MM.1S (cell line): ENCODE results near the gene DCP1B.

ENCODE experiments used
- DNase-seq: peaks from one replicate; pipeline ENCODE4 v3.0.0-alpha.2; 2015
- H2AFZ ChIP-seq: fragments of 300-600 bp; sonication (generic); 2 replicates; pipeline ENCODE4 v1.6.0; 2016; ENCODE audit warnings: antibody characterized with exemption, low read length
- H3F3A ChIP-seq: fragments of 300-600 bp; sonication (generic); 2 replicates; pipeline ENCODE4 v1.6.1; 2016; ENCODE audit warnings: mild to moderate bottlenecking, antibody characterized with exemption, low read length, moderate library complexity, mixed read lengths; ENCODE audit not compliant: insufficient read depth
- H3K27ac ChIP-seq: fragments of 300-600 bp; sonication (generic); 2 replicates; pipeline ENCODE4 v1.5.1; 2016; ENCODE audit warnings: mild to moderate bottlenecking, low read length
- H3K27me3 ChIP-seq: fragments of 300-600 bp; sonication (generic); replicated peaks from 2 replicates; pipeline ENCODE4 v1.6.0; 2016; ENCODE audit warnings: low read length; ENCODE audit not compliant: insufficient read depth
- H3K36me3 ChIP-seq: fragments of 300-600 bp; sonication (generic); replicated peaks from 2 replicates; pipeline ENCODE4 v1.6.1; 2016; ENCODE audit warnings: mild to moderate bottlenecking, low read length, mixed read lengths; ENCODE audit not compliant: insufficient read depth
- H3K4me1 ChIP-seq: fragments of 300-600 bp; sonication (generic); 2 replicates; pipeline ENCODE4 v1.6.1; 2016; ENCODE audit warnings: low read length, mixed read lengths
- H3K4me2 ChIP-seq: fragments of 300-600 bp; sonication (generic); 2 replicates; pipeline ENCODE4 v1.6.0; 2016; ENCODE audit warnings: low read depth, low read length
- H3K4me3 ChIP-seq: fragments of 300-600 bp; sonication (generic); 2 replicates; pipeline ENCODE4 v1.5.1; 2016; ENCODE audit warnings: low read length, mixed read lengths
- H3K79me2 ChIP-seq: fragments of 300-600 bp; sonication (generic); 2 replicates; pipeline ENCODE4 v1.6.1; 2016; ENCODE audit warnings: mixed run types, low read length, mixed read lengths
- H3K9ac ChIP-seq: fragments of 300-600 bp; sonication (generic); 2 replicates; pipeline ENCODE4 v1.6.1; 2016; ENCODE audit warnings: low read length, mixed read lengths
- H3K9me2 ChIP-seq: fragments of 300-600 bp; sonication (generic); replicated peaks from 2 replicates; pipeline ENCODE4 v1.6.1; 2016; ENCODE audit warnings: mild to moderate bottlenecking, low read length, mixed read lengths; ENCODE audit not compliant: insufficient read depth
- H3K9me3 ChIP-seq: fragments of 300-600 bp; sonication (generic); replicated peaks from 2 replicates; pipeline ENCODE4 v1.6.1; 2016; ENCODE audit warnings: mild to moderate bottlenecking, low read length, mixed read lengths; ENCODE audit not compliant: insufficient read depth
- H4K20me1 ChIP-seq: fragments of 300-600 bp; sonication (generic); 2 replicates; pipeline ENCODE4 v1.6.1; 2016; ENCODE audit warnings: mild to moderate bottlenecking, low read length, moderate library complexity, mixed read lengths; ENCODE audit not compliant: insufficient read depth
- EZH2 ChIP-seq: fragments of 300-600 bp; sonication (generic); optimal IDR thresholded peaks from 2 replicates; pipeline ENCODE3; 2017; ENCODE audit warnings: low read depth, mild to moderate bottlenecking, antibody characterized with exemption, low read length, mixed read lengths
- EZH2phosphoT487 ChIP-seq: fragments of 300-600 bp; sonication (generic); IDR thresholded peaks from 2 replicates; pipeline ENCODE4 v1.6.1; 2018; ENCODE audit warnings: antibody characterized with exemption, low read length
- TF ChIP-seq, protein P1 (sequence below): fragments of 300-600 bp; sonication (generic); IDR thresholded peaks from 2 replicates; pipeline ENCODE4 v1.5.1; 2016; ENCODE audit warnings: antibody characterized with exemption, low read length, mixed read lengths

Gene DCP1B

GRCh38 chr12:2023365-2023764 is 19.1 kb upstream of the DCP1B start:
- no peaks in the 10 kb centered on the region for H4K20me1 ChIP-seq
- DNase-seq = no peak
- no peaks in the 10 kb centered on the region for H3F3A ChIP-seq
- H3K4me1 ChIP-seq = no peaks in the 10 kb centered on the region
- H3K9me2 ChIP-seq = no peaks in the 10 kb centered on the region
- H3K36me3 ChIP-seq = no peaks in the 10 kb centered on the region
- H3K4me2 ChIP-seq = no peak overlapping the region
- TF ChIP-seq EZH2phosphoT487 = no peak
- TF ChIP-seq, protein P1, sequence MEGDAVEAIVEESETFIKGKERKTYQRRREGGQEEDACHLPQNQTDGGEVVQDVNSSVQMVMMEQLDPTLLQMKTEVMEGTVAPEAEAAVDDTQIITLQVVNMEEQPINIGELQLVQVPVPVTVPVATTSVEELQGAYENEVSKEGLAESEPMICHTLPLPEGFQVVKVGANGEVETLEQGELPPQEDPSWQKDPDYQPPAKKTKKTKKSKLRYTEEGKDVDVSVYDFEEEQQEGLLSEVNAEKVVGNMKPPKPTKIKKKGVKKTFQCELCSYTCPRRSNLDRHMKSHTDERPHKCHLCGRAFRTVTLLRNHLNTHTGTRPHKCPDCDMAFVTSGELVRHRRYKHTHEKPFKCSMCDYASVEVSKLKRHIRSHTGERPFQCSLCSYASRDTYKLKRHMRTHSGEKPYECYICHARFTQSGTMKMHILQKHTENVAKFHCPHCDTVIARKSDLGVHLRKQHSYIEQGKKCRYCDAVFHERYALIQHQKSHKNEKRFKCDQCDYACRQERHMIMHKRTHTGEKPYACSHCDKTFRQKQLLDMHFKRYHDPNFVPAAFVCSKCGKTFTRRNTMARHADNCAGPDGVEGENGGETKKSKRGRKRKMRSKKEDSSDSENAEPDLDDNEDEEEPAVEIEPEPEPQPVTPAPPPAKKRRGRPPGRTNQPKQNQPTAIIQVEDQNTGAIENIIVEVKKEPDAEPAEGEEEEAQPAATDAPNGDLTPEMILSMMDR = no peak
- no peak for TF ChIP-seq EZH2
- H3K4me3 ChIP-seq = no peak overlapping the region
- H3K9ac ChIP-seq = no peak overlapping the region
- H2AFZ ChIP-seq = no peak overlapping the region
- no peaks in the 10 kb centered on the region for H3K79me2 ChIP-seq
- H3K27ac ChIP-seq = no peak overlapping the region
- no peaks in the 10 kb centered on the region for H3K27me3 ChIP-seq
- no peaks in the 10 kb centered on the region for H3K9me3 ChIP-seq

DNA sequence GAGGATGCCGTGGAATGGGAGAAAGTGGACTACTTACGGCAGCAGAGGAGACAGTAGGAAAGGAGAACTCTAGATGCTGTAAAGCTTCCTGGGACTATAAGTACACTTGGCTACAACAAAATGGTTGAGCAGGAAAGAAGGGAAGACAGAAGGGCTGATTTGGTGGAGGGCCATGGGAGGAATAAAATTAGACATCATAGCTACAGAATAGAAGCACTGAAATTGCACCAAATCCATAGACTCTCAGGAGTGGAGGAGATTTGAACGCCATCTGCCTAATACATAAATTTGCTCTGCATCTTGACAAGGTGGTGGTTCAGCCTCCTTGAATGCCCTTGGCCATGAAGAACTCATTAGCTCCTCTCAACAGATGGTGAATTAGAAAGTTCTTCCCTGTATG is 16.3 kb upstream of the DCP1B start:
- Histone ChIP-seq H4K20me1 (no peaks in the 10 kb centered on the region), H3K36me3 (no peaks in the 10 kb centered on the region), H3K4me2 (no peak overlapping the region), H3K27ac (no peak overlapping the region), H3K79me2 (no peaks in the 10 kb centered on the region), H3K4me3 (no peak overlapping the region), H3K9me2 (no peaks in the 10 kb centered on the region), H3K27me3 (no peaks in the 10 kb centered on the region), H3K9ac (no peak overlapping the region), H3F3A (no peaks in the 10 kb centered on the region), H3K4me1 (no peaks in the 10 kb centered on the region), H2AFZ (no peak overlapping the region), H3K9me3 (no peaks in the 10 kb centered on the region)
- DNase-seq = no peak
- TF ChIP-seq, protein P1 = no peak
- TF ChIP-seq EZH2phosphoT487 = no peak
- TF ChIP-seq EZH2 = no peak

DNA sequence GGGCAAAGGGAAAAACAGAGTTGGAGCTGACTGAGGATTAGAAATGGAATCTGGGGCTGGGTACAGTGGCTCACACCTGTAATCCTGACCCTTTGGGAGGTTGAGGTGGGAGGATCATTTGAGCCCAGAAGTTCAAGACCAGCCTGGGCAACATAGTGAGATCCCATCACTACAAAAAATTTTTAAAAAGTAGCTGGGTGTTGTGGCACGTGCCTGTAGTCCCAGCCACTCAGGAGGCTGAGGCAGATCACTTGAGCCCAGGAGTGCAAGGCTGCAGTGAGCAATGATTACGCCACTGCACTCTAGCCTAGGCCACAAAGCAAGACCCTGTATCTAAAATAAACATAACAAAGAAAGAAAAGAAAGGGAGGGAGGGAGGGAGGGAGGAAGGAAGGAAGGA is 14.9 kb upstream of the DCP1B start:
- Histone ChIP-seq H3K9me3 (no peaks in the 10 kb centered on the region), H3K27me3 (no peaks in the 10 kb centered on the region), H3F3A (no peaks in the 10 kb centered on the region), H4K20me1 (no peaks in the 10 kb centered on the region), H3K36me3 (no peaks in the 10 kb centered on the region), H2AFZ (no peak overlapping the region), H3K79me2 (no peaks in the 10 kb centered on the region), H3K27ac (no peak overlapping the region), H3K4me1 (no peaks in the 10 kb centered on the region), H3K4me3 (no peak overlapping the region), H3K4me2 (no peak overlapping the region), H3K9me2 (no peaks in the 10 kb centered on the region), H3K9ac (no peak overlapping the region)
- no peak for TF ChIP-seq EZH2phosphoT487
- TF ChIP-seq, protein P1 = no peak
- TF ChIP-seq EZH2 = no peak
- DNase-seq = no peak
